Cardiac fibroblast (primary cell): ENCODE results near the gene MEX3D.
"Not testable (repeated sequence)": the region's sequence is repeated elsewhere in the genome, so short reads cannot be mapped to it uniquely, and the experiment has no call there.

Experiments
- DNase-seq, 2 donors: peaks; one replicate each; pipeline versions ENCODE4 v3.0.0 to v3.0.0-alpha.2; 2010; ENCODE audit warnings: low read depth in 2 of 2
- H3K4me3 ChIP-seq, 2 donors: replicated peaks in 1 of 2; 1 replicate in 1 of 2; 2 replicates in 1 of 2; pipeline ENCODE4 v1.5.1; 2011; ENCODE audit warnings: low read depth in 2 of 2, low read length in 2 of 2, mild to moderate bottlenecking in 2 of 2, moderate library complexity in 1 of 2
- TF ChIP-seq, protein P1 (sequence below): IDR thresholded peaks from one replicate; pipeline ENCODE4 v1.5.1; 2011; ENCODE audit warnings: low read depth, mild to moderate bottlenecking, low read length, inconsistent platforms

MEX3D gene

DNA sequence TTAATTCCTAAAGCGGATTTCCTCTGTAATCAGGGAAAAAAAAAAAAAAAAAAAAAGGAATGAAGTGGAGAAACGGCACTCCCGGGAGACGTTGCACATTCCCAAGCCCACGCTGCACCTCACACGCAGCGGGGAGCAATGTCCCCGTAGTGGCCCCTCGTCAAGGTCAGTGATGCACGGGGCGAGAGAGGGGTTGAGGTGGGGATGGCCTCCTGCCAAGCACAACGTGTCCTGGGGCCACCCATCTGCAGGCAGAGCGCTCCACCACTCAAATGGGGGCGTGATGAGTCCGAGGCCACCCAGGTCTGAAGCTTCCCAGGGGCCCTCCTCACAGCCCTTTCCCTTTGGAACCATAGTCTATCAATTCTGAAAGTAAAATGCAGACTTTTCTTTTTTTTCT lies 29.1 kb downstream of the MEX3D start:
- DNase-seq: peak in 1 of 2 donors; percentile 41
- TF ChIP-seq, protein P1, sequence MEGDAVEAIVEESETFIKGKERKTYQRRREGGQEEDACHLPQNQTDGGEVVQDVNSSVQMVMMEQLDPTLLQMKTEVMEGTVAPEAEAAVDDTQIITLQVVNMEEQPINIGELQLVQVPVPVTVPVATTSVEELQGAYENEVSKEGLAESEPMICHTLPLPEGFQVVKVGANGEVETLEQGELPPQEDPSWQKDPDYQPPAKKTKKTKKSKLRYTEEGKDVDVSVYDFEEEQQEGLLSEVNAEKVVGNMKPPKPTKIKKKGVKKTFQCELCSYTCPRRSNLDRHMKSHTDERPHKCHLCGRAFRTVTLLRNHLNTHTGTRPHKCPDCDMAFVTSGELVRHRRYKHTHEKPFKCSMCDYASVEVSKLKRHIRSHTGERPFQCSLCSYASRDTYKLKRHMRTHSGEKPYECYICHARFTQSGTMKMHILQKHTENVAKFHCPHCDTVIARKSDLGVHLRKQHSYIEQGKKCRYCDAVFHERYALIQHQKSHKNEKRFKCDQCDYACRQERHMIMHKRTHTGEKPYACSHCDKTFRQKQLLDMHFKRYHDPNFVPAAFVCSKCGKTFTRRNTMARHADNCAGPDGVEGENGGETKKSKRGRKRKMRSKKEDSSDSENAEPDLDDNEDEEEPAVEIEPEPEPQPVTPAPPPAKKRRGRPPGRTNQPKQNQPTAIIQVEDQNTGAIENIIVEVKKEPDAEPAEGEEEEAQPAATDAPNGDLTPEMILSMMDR: no peak
- H3K4me3 ChIP-seq: no peak overlapping the region

DNA sequence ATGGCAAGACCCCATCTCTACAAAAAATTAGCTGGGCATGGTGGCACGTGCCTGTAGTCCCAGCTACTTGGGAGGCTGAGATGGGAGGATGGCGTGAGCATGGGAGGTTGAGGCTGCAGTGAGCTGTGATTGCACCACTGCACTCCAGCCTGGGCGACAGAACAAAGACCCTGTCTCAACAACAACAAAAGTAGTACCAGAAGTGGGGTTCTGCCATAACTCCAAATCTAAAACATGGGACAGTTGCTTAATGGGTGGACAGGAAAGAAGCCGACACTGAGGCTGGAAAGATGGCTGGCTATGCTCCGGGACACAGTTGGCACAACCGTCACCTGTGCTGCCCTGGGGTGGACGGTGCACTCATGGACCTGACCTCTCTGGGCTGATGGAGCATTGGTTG lies 32.4 kb downstream of the MEX3D start:
- not testable (repeated sequence) for DNase-seq, H3K4me3 ChIP-seq

DNA sequence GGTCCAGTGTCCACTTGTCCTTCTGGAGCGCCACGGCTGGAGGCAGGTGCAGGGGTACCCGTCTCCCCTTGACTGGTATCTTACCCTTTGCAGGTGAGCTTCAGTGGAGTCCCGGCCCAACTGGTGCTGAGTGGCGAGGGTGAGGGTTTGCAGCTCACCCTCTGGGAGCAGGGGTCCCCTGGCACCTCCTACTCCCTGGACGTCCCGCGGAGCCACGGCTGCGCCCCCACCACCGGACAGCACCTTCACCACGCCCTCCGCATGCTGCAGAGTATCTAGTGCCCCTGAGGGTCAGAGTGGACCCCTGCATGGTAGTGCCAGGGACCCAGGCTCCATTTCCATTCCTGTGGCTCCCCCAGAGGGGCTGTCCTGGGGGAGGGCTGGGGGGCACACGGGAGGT lies 33.2 kb downstream of the MEX3D start:
- DNase-seq: no peak
- no peak overlapping the region for H3K4me3 ChIP-seq
- TF ChIP-seq, protein P1: no peak

GRCh38 chr19:1533510-1534150 lies 34.5 kb downstream of the MEX3D start:
- TF ChIP-seq, protein P1: no peak
- no peak overlapping the region for H3K4me3 ChIP-seq
- DNase-seq: no peak

GRCh38 chr19:1532003-1532402 lies 36.1 kb downstream of the MEX3D start:
- TF ChIP-seq, protein P1: no peak
- H3K4me3 ChIP-seq: no peak overlapping the region
- DNase-seq: no peak

DNA sequence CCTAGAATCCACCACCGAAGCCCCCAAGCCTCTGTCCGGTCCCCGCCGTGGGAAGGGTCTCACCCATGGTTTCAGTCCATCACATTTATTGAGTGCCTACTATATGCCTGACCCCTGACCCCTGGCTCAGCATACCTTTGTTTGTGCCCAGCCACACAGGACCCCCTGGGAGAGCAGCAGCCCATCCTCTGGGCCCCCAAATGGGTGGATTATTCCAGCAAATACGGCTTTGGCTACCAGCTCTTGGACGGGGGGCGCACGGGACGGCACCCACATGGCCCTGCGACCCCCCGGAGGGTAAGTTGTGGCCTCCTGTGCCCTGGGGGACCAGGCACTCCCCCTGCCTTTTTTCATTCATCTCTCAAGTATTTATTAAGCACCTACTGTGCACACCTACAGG lies 36.5 kb downstream of the MEX3D start:
- DNase-seq: no peak

GRCh38 chr19:1530856-1531255 lies 37.3 kb downstream of the MEX3D start:
- not testable (repeated sequence) for DNase-seq, H3K4me3 ChIP-seq

More for the DNA sequence above, 36.5 kb downstream of the MEX3D start:
- TF ChIP-seq, protein P1: no peak
- H3K4me3 ChIP-seq: no peak overlapping the region

- no peak overlapping the region for H3K4me3 ChIP-seq
- DNase-seq: no peak
- TF ChIP-seq, protein P1: no peak
Measured at GRCh38 chr19:1529430-1529816, 38.7 kb downstream of the MEX3D start.
